ENCODE results near the gene PIEZO2.

- TF ChIP-seq CTCF (IDR thresholded peaks at IDR 0.05) (no peak), POLR2A (IDR thresholded peaks at IDR 0.05) (no peak)
These were observed 485.6 kb downstream of the PIEZO2 start for GRCh38 chr18:10663750-10664149.

Data from esophagus squamous epithelium (tissue), 4 donors.